GM18508 (cell line): ENCODE measurements around the gene PROZ.

Source experiments
- ATAC-seq: cut with Tn5 transposase; IDR thresholded peaks from one replicate; pipeline ENCODE4 v1.9.1; 2021; ENCODE audit warnings: moderate number of reproducible peaks; ENCODE audit not compliant: insufficient read depth, unreplicated experiment

The PROZ gene

GRCh38 chr13:113119822-113120189 lies 38.6 kb upstream of the PROZ start:
- no peak for ATAC-seq

GRCh38 chr13:113120300-113121182 lies 37.9 kb upstream of the PROZ start:
- ATAC-seq = no peak

- no peak for ATAC-seq
These were observed 37.1 kb upstream of the PROZ start for GRCh38 chr13:113121183-113121927.

GRCh38 chr13:113121928-113122471 lies 36.4 kb upstream of the PROZ start:
- no peak for ATAC-seq

GRCh38 chr13:113122550-113123225 lies 35.8 kb upstream of the PROZ start, which contains the start of gene F10:
Gene F10, plus strand, starts transcription at chr13:113122799. Its CDS starts 57 bp downstream, at chr13:113122856.
- no peak for ATAC-seq

- no peak for ATAC-seq
These were observed 34.9 kb upstream of the PROZ start for GRCh38 chr13:113123226-113124201.

GRCh38 chr13:113124211-113124970 lies 34.1 kb upstream of the PROZ start:
- ATAC-seq = no peak

GRCh38 chr13:113125506-113126264 lies 32.8 kb upstream of the PROZ start:
- ATAC-seq = no peak

- no peak for ATAC-seq
These were observed 31.9 kb upstream of the PROZ start for GRCh38 chr13:113126265-113127150.

- no peak for ATAC-seq
These were observed 29.0 kb upstream of the PROZ start for GRCh38 chr13:113129480-113129879.

- ATAC-seq = no peak
These were observed 28.3 kb upstream of the PROZ start for GRCh38 chr13:113129921-113130750.

GRCh38 chr13:113135281-113135760 lies 23.1 kb upstream of the PROZ start:
- no peak for ATAC-seq

GRCh38 chr13:113137691-113138298 lies 20.7 kb upstream of the PROZ start:
- ATAC-seq = no peak

GRCh38 chr13:113138792-113139551 lies 19.5 kb upstream of the PROZ start:
- no peak for ATAC-seq

- ATAC-seq = no peak
These were observed 18.9 kb upstream of the PROZ start for GRCh38 chr13:113139577-113139976.
